ENCODE data around the gene GPC2. TPM values are rescaled to one million over a fixed set of nuclear protein-coding genes. Genes with fewer than 3 reads are reported as not detected.

The GPC2 gene
- total RNA-seq, 1 donor from 2014 or later, result 50.6 TPM

- Mint-ChIP-seq H3K4me1 (peaks cover 20% of the 10 kb centered on the region), H3K27me3 (ENCODE audit: low read depth) (no peaks in the 10 kb centered on the region), H3K4me3 (peak overlapping the region; percentile 94), H3K9me3 (no peaks in the 10 kb centered on the region), H3K27ac (peak overlapping the region; percentile 99), H3K36me3 (peaks cover 8% of the 10 kb centered on the region)
- no peak for DNase-seq (ENCODE audit: low spot score in 2 of 2, unreplicated experiment in 2 of 2)
- TF ChIP-seq CTCF (IDR thresholded peaks at IDR 0.05; ENCODE audit: unreplicated experiment), result no peak
These were observed 56.5 kb downstream of the GPC2 start for GRCh38 chr7:100120733-100121036.

DNA sequence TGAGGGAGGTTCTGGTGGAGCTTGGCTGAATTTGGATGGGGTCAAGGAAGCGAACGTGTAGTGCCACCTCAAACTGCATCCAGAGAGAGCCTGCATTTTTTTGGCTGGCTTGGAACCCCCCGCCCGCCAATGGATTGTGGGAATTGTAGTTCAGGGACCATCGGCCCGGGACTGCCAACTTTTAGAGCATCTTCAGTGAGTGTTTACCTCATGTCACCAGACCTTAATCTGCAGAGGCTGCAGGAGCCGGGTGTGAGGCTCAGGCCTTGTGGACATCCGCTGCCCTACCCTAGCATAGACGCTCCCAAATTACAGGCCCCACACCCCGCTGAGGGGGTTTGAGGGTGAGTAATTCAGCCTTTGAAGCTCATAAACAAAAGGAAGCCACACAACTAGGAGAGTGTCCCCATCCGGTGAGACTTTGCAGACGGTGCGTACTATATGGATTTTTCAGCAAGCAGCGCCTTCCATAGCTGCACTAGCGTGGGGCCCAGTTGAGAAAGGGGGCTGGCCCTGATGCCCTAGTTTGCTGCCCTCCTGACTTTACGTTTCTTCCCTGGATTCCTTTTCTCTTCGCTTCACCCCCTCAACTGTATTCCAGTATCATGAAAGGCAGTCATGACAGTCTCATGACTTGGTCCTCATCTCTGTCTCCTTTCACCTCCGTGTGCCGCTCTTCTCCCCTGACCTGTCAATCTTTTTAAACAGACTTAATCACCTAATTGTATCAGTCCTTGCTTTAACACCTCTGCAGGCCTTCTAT lies 57.0 kb downstream of the GPC2 start:
- Mint-ChIP-seq H3K27ac (peak overlapping the region; percentile 99), H3K9me3 (no peaks in the 10 kb centered on the region), H3K36me3 (peaks cover 8% of the 10 kb centered on the region), H3K4me1 (peaks cover 17% of the 10 kb centered on the region), H3K27me3 (ENCODE audit: low read depth) (no peaks in the 10 kb centered on the region), H3K4me3 (peak overlapping the region; percentile 94)
- DNase-seq (ENCODE audit: low spot score in 2 of 2, unreplicated experiment in 2 of 2), result peak in 1 of 2 experiments; percentile 69
- TF ChIP-seq CTCF (IDR thresholded peaks at IDR 0.05; ENCODE audit: unreplicated experiment), result no peak

Small RNA genes within 50 kb of the gene (microRNA-seq; reads per million reads assigned to microRNA genes)
- gene MIR4658, result not detected

Other genes starting within 250 kb of the GPC2 start
- 0.27 to 0.54 TPM in 2 of 3 replicates, not detected in the other for gene GJC3, start 247.8 kb downstream of the GPC2 start, total RNA-seq
- gene AZGP1, start 201.3 kb downstream of the GPC2 start, total RNA-seq, result 0.27 to 0.56 TPM in 2 of 3 replicates, not detected in the other
- 143 to 149 TPM (median 143 TPM) in 3 replicates for gene ZKSCAN1, start 161.8 kb downstream of the GPC2 start, total RNA-seq
- gene ZSCAN21, start 127.6 kb downstream of the GPC2 start, total RNA-seq, result 17.0 to 17.6 TPM (median 17.4 TPM) in 3 replicates
- 78.6 to 85.9 TPM (median 81.1 TPM) in 3 replicates for gene ZNF3, start 95.7 kb downstream of the GPC2 start, total RNA-seq
- 96.4 to 103 TPM (median 97.7 TPM) in 3 replicates for gene COPS6, start 88.4 kb downstream of the GPC2 start, total RNA-seq
- gene MCM7, start 76.0 kb downstream of the GPC2 start, total RNA-seq, result 170 to 172 TPM (median 171 TPM) in 3 replicates
- gene AP4M1, start 75.7 kb downstream of the GPC2 start, total RNA-seq, result 23.5 to 26.8 TPM (median 25.6 TPM) in 3 replicates
- 63.7 to 68.8 TPM (median 66.2 TPM) in 3 replicates for gene TAF6, start 58.0 kb downstream of the GPC2 start, total RNA-seq
- gene CNPY4, start 57.7 kb downstream of the GPC2 start, total RNA-seq, result 26.1 to 27.9 TPM (median 27.4 TPM) in 3 replicates
- 2.9 to 3.5 TPM (median 2.9 TPM) in 3 replicates for gene MBLAC1, start 50.4 kb downstream of the GPC2 start, total RNA-seq
- 97.2 to 109 TPM (median 105 TPM) in 3 replicates for gene LAMTOR4, start 28.5 kb downstream of the GPC2 start, total RNA-seq
- gene TRAPPC14, start 18.7 kb downstream of the GPC2 start, total RNA-seq, result 22.0 to 23.6 TPM (median 23.3 TPM) in 3 replicates
- gene GAL3ST4, start 8.8 kb downstream of the GPC2 start, total RNA-seq, result 9.4 to 10.1 TPM (median 9.4 TPM) in 3 replicates
- 0.94 to 1.9 TPM (median 1.4 TPM) in 3 replicates for gene STAG3, start 537 bp upstream of the GPC2 start, total RNA-seq
- not detected in 3 replicates for gene PVRIG, start 42.6 kb upstream of the GPC2 start, total RNA-seq
- gene SPDYE3, start 130.3 kb upstream of the GPC2 start, total RNA-seq, result not detected in 3 replicates
- gene PILRB, start 180.7 kb upstream of the GPC2 start, total RNA-seq, result 52.8 to 56.3 TPM (median 54.5 TPM) in 3 replicates
- gene PILRA, start 196.1 kb upstream of the GPC2 start, total RNA-seq, result 6.1 to 7.3 TPM (median 6.7 TPM) in 3 replicates

Measured in mesothelial cell of epicardium (in vitro differentiated cells).